Measurements from ENCODE around the gene CTH.
"Not testable (repeated sequence)": the region's sequence is repeated elsewhere in the genome, so short reads cannot be mapped to it uniquely, and the experiment has no call there.

The CTH gene

DNA sequence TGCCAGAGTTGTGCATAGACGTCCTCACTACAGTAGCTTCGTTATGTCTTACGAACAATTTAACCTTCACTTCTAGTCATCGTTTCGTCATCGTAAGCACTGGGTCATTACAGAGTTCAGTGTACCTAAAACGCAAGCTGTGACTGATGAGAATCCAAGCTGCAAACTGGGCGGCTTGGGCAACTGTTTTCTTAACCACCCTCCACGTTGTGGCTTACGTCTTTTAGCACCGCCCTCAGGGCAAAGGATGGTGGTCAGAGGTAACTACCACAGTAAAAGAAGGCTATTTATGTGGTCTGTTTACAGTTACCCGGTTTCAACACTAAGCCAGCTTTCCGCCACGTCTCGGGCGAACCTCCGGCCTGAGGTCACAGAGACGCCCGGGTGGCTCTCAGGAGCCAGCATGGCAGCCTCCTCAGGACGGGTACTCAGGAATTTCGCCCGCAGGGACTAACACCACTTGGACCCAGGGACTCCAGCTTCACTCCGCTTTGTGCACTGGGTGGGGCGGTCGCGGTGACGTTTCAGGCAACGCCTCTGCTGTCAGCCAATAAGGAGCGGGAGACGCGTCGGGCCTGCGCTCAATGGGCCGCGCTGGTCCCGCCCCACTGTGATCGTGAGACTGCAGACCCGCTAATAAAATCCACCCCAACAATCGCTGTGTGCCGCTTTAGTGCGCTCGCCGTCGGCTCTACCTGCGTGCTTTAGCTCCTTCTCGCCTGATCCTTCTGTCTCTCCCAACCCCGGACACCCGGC lies at the start of gene CTH:
TSS of gene CTH (plus strand) at position 665 of the 756 bp plus-strand sequence. CDS start 148 bp downstream, outside the sequence.
- no peaks in the 10 kb centered on the region for H3K9me3 Mint-ChIP-seq
- H3K27ac Mint-ChIP-seq (ENCODE audit: low read depth): peak within 1 kb of the TSS; percentile 96
- H3K4me3 Mint-ChIP-seq: peak within 1 kb of the TSS; percentile 96
- H3K27me3 Mint-ChIP-seq: peaks cover 16% of the 10 kb centered on the region
- ATAC-seq (replicated peaks; ENCODE audit: extremely low read depth, poor library complexity, severe bottlenecking) (peak; percentile 96), DNase-seq (ENCODE audit: low spot score in 2 of 2) (peak; percentile 88)
- H3K36me3 Mint-ChIP-seq (ENCODE audit: insufficient read depth): peaks cover 11% of the 10 kb centered on the region
- peaks cover 20% of the 10 kb centered on the region for H3K4me1 Mint-ChIP-seq

- Mint-ChIP-seq H3K27me3 (no peaks in the 10 kb centered on the region), H3K4me1 (peaks cover 7% of the 10 kb centered on the region), H3K9me3 (no peaks in the 10 kb centered on the region), H3K4me3 (no peak overlapping the region), H3K36me3 (ENCODE audit: insufficient read depth) (no peaks in the 10 kb centered on the region), H3K27ac (ENCODE audit: low read depth) (no peak overlapping the region)
- no peak for DNase-seq (ENCODE audit: low spot score in 2 of 2)
- ATAC-seq (replicated peaks; ENCODE audit: extremely low read depth, poor library complexity, severe bottlenecking): no peak
These were observed 49.2 kb upstream of the CTH start for GRCh38 chr1:70361727-70362398.

DNA sequence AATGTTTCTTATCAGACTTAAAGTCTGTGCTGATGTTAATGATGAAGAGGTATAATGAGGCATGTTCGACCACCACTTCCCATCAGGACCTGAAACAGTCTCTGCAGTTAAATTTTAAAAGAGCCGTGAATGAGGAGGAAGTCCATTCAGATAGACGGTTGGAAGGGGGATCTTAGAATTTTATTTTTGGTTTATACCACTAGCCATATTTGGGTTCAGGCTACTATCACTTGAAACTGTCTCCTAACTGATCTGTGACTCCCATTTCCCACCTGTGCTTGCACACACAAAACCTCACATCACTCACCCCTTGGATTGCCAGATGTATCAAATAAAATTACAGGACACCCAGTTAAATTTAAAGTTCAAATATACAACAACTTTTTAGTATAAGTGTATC lies 46.6 kb upstream of the CTH start:
- DNase-seq (ENCODE audit: low spot score in 2 of 2) (no peak), ATAC-seq (replicated peaks; ENCODE audit: extremely low read depth, poor library complexity, severe bottlenecking) (no peak)
- peaks cover 11% of the 10 kb centered on the region for H3K4me1 Mint-ChIP-seq
- H3K4me3 Mint-ChIP-seq: no peak overlapping the region
- H3K27me3 Mint-ChIP-seq: no peaks in the 10 kb centered on the region
- H3K27ac Mint-ChIP-seq (ENCODE audit: low read depth): no peak overlapping the region
- H3K9me3 Mint-ChIP-seq: no peaks in the 10 kb centered on the region
- no peaks in the 10 kb centered on the region for H3K36me3 Mint-ChIP-seq (ENCODE audit: insufficient read depth)

DNA sequence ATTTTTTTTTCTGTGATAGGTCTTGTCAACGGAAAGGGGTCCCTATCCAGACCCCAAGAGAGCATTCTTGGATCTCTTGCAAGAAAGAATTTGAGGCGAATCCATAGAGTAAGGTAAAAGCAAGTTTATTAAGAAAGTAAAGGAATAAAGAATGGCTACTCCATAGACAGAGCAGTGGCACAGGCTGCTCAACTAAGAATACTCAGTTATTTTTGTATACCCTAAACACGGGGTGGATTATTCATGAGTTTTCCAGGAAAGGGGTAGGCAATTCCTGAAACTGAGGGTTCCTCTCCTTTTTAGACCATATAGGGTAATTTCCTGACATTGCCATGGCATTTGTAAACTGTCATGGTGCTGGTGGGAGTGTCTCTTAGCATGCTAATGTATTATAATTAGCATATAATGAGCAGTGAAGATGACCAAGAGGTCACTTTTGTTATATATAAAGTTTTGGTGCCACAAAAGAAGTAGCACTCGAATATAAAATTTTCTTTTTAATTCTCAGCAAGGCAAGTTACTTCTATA lies 44.6 kb upstream of the CTH start:
- H3K4me3 Mint-ChIP-seq; H3K9me3 Mint-ChIP-seq; H3K27ac Mint-ChIP-seq (ENCODE audit: low read depth); DNase-seq (ENCODE audit: low spot score in 2 of 2); H3K27me3 Mint-ChIP-seq; ATAC-seq (replicated peaks; ENCODE audit: extremely low read depth, poor library complexity, severe bottlenecking); H3K4me1 Mint-ChIP-seq; H3K36me3 Mint-ChIP-seq (ENCODE audit: insufficient read depth): not testable (repeated sequence)

DNA sequence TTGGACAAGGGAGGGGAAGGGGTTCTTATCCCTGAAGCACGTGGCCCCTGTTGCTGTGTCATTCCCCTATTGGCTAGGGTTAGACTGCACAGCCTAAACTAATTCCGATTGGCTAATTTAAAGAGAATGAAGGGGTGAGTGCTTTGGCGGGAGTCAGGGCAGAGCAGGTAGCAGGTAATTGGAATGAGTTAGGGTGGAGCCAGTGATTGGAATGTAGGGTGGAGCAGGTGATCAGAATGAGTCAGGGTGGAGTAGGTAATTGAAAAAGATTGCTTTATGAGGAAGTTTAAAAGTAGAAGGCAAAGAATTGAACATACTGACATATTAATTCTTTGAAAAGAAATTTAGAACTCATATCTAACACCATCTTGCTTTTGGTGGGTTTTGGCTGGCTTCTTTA lies 44.1 kb upstream of the CTH start:
- not testable (repeated sequence) for H3K4me3 Mint-ChIP-seq; H3K36me3 Mint-ChIP-seq (ENCODE audit: insufficient read depth); H3K27me3 Mint-ChIP-seq; H3K9me3 Mint-ChIP-seq; H3K4me1 Mint-ChIP-seq; ATAC-seq (replicated peaks; ENCODE audit: extremely low read depth, poor library complexity, severe bottlenecking); H3K27ac Mint-ChIP-seq (ENCODE audit: low read depth); DNase-seq (ENCODE audit: low spot score in 2 of 2)

- not testable (repeated sequence) for DNase-seq (ENCODE audit: low spot score in 2 of 2); ATAC-seq (replicated peaks; ENCODE audit: extremely low read depth, poor library complexity, severe bottlenecking); H3K4me3 Mint-ChIP-seq; H3K27me3 Mint-ChIP-seq; H3K9me3 Mint-ChIP-seq; H3K4me1 Mint-ChIP-seq; H3K36me3 Mint-ChIP-seq (ENCODE audit: insufficient read depth); H3K27ac Mint-ChIP-seq (ENCODE audit: low read depth)
These were observed 43.7 kb upstream of the CTH start for GRCh38 chr1:70367397-70367796.

DNA sequence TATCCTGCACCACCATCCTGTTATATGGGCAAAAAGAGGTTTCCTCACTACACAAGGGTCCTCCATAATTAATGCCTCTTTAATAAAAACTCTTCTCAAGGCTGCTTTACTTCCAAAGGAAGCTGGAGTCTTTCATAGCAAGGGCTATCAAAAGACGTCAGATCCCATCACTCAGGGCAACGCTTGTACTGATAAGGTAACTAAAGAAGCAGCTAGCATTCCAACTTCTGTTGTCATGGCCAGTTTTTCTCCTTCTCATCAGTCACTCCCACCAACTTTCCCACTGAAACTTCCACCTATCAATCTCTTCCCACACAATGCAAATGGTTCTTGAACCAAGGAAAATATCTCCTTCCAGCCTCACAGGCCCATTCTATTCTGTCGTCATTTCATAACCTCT lies 39.5 kb upstream of the CTH start:
- H3K4me3 Mint-ChIP-seq; H3K9me3 Mint-ChIP-seq; H3K36me3 Mint-ChIP-seq (ENCODE audit: insufficient read depth); DNase-seq (ENCODE audit: low spot score in 2 of 2); ATAC-seq (replicated peaks; ENCODE audit: extremely low read depth, poor library complexity, severe bottlenecking); H3K4me1 Mint-ChIP-seq; H3K27ac Mint-ChIP-seq (ENCODE audit: low read depth); H3K27me3 Mint-ChIP-seq: not testable (repeated sequence)

DNA sequence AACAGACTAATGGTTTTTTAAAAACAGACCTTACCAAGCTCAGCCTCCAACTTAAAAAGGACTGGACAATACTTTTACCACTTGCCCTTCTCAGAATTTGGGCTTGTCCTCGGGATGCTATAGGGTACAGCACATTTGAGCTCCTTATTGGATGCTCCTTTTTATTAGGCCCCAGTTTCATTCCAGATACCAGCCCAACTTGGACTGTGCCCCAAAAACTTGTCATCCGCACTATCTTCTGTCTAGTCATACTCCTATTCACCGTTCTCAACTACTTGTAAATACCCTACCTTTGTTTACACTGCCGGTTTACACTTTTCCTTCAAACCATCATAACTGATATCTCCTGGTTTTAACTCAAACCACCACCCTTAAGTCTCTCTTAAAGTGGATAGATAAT lies 38.6 kb upstream of the CTH start:
- no peaks in the 10 kb centered on the region for H3K9me3 Mint-ChIP-seq
- H3K4me3 Mint-ChIP-seq: no peak overlapping the region
- H3K27me3 Mint-ChIP-seq: no peaks in the 10 kb centered on the region
- no peaks in the 10 kb centered on the region for H3K36me3 Mint-ChIP-seq (ENCODE audit: insufficient read depth)
- no peaks in the 10 kb centered on the region for H3K4me1 Mint-ChIP-seq
- ATAC-seq (replicated peaks; ENCODE audit: extremely low read depth, poor library complexity, severe bottlenecking) (no peak), DNase-seq (ENCODE audit: low spot score in 2 of 2) (no peak)
- no peak overlapping the region for H3K27ac Mint-ChIP-seq (ENCODE audit: low read depth)

- not testable (repeated sequence) for DNase-seq (ENCODE audit: low spot score in 2 of 2)
These were observed 37.5 kb upstream of the CTH start for GRCh38 chr1:70373580-70373979.

DNA sequence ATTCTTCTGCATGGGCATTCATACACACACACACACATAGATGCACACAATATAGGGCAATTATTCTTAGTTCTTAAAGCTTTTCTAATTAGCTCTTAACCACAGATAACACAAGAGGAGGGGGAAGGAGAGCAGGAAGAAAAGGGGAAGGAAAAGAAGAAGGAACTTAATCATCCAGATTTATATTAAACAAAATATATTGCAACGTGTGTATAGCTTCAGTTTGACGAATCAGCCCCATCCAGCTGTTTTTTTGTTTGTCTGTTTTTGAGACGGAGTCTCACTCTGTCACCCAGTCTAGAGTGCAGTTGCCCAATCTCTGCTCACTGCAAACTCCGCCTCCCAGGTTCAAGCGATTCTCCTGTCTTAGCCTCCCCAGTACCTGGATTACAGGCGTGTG lies 34.9 kb upstream of the CTH start:
- ATAC-seq (replicated peaks; ENCODE audit: extremely low read depth, poor library complexity, severe bottlenecking) (no peak), DNase-seq (ENCODE audit: low spot score in 2 of 2) (no peak)
- no peaks in the 10 kb centered on the region for H3K27me3 Mint-ChIP-seq
- H3K4me1 Mint-ChIP-seq: no peaks in the 10 kb centered on the region
- H3K9me3 Mint-ChIP-seq: no peaks in the 10 kb centered on the region
- H3K27ac Mint-ChIP-seq (ENCODE audit: low read depth): no peak overlapping the region
- no peak overlapping the region for H3K4me3 Mint-ChIP-seq
- no peaks in the 10 kb centered on the region for H3K36me3 Mint-ChIP-seq (ENCODE audit: insufficient read depth)

More at GRCh38 chr1:70373580-70373979, 37.5 kb upstream of the CTH start:
- H3K27me3 Mint-ChIP-seq; ATAC-seq (replicated peaks; ENCODE audit: extremely low read depth, poor library complexity, severe bottlenecking); H3K4me1 Mint-ChIP-seq; H3K9me3 Mint-ChIP-seq; H3K36me3 Mint-ChIP-seq (ENCODE audit: insufficient read depth); H3K4me3 Mint-ChIP-seq; H3K27ac Mint-ChIP-seq (ENCODE audit: low read depth): not testable (repeated sequence)

DNA sequence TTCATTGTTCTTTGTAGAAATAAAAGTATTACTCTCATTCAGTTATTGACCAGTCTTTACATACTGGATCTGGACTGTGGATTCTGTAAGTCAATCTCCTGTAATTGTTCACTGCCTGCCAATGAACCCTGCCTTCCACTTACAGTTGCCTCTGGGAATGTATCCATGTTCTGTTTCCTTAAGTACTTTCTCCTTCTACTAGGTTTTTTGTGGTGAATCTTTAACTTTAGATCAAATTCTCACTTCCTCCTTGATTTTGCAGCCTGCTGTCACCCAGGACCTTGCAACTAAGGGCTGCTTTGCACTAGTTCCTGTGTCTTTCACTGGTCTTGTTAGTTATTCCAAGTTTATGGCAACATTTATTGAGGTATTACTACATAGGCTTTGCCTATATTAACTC lies 28.4 kb upstream of the CTH start:
- Mint-ChIP-seq H3K36me3 (ENCODE audit: insufficient read depth) (no peaks in the 10 kb centered on the region), H3K9me3 (no peaks in the 10 kb centered on the region), H3K27ac (ENCODE audit: low read depth) (no peak overlapping the region), H3K4me1 (no peaks in the 10 kb centered on the region), H3K27me3 (peaks cover 19% of the 10 kb centered on the region), H3K4me3 (no peak overlapping the region)
- DNase-seq (ENCODE audit: low spot score in 2 of 2) (no peak), ATAC-seq (replicated peaks; ENCODE audit: extremely low read depth, poor library complexity, severe bottlenecking) (no peak)

GRCh38 chr1:70383483-70383882 lies 27.6 kb upstream of the CTH start:
- H3K9me3 Mint-ChIP-seq: no peaks in the 10 kb centered on the region
- H3K4me3 Mint-ChIP-seq: no peak overlapping the region
- no peak overlapping the region for H3K27ac Mint-ChIP-seq (ENCODE audit: low read depth)

DNA sequence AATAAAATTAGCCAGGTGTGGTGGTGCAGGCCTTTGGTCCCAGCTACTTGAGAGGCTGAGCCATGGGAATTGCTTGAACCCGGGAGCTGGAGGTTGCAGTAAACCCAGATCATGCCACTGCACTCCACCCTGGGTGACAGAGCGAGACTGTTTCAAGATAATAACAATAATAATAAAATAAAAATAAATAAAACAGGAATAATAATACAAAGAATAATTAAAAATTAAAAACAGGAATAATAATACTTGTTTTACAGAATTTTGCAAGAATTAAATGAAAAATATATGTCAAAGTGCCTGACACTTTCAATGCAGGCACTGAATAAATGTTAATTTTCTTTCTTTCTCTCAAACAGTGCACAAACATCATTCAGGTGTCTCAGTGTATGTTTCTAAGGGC lies 26.5 kb upstream of the CTH start:
- Mint-ChIP-seq H3K27me3 (peaks cover 30% of the 10 kb centered on the region), H3K9me3 (no peaks in the 10 kb centered on the region), H3K4me1 (no peaks in the 10 kb centered on the region), H3K4me3 (no peak overlapping the region), H3K36me3 (ENCODE audit: insufficient read depth) (no peaks in the 10 kb centered on the region), H3K27ac (ENCODE audit: low read depth) (no peak overlapping the region)
- no peak for ATAC-seq (replicated peaks; ENCODE audit: extremely low read depth, poor library complexity, severe bottlenecking)
- DNase-seq (ENCODE audit: low spot score in 2 of 2): no peak

More at GRCh38 chr1:70383483-70383882, 27.6 kb upstream of the CTH start:
- Mint-ChIP-seq H3K36me3 (ENCODE audit: insufficient read depth) (no peaks in the 10 kb centered on the region), H3K27me3 (peaks cover 20% of the 10 kb centered on the region), H3K4me1 (no peaks in the 10 kb centered on the region)
- ATAC-seq (replicated peaks; ENCODE audit: extremely low read depth, poor library complexity, severe bottlenecking) (no peak), DNase-seq (ENCODE audit: low spot score in 2 of 2) (no peak)
